OCI-LY7 (cell line): Measurements from ENCODE around the gene FAU. TPM values are rescaled to one million over a fixed set of nuclear protein-coding genes. Genes with fewer than 3 reads are reported as not detected.

Experiments used
- BruUV-seq: library from RNA; stranded (reverse); fragments of 400-500 nt; replicated peaks from 2 replicates; lab custom pipeline; 2021; lab: Mats Ljungman, UMichigan
- CTCF ChIA-PET: fragments of 300-600 bp; sonication (Branson Sonifier 250); formaldehyde crosslinking; loops from one replicate; lab custom pipeline; 2022; ENCODE audit warnings: antibody characterized with exemption; ENCODE audit not compliant: unreplicated experiment; lab: Charles Lee
- POLR2A ChIA-PET: fragments of 300-600 bp; sonication (Branson Sonifier 250); formaldehyde crosslinking; loops from one replicate; lab custom pipeline; 2022; ENCODE audit warnings: antibody characterized with exemption; lab: Charles Lee
- DNase-seq: peaks from one replicate; pipeline ENCODE4 v3.0.0-alpha.2; 2015; ENCODE audit warnings: low spot score
- H2AFZ ChIP-seq: fragments of 200-600 bp; sonication (generic), shearing (Covaris generic); 2 replicates; pipeline ENCODE4 v1.6.1; 2014; ENCODE audit warnings: mild to moderate bottlenecking, antibody characterized with exemption, low read length, moderate library complexity
- H3K27ac ChIP-seq: fragments of 200-600 bp; sonication (generic); 2 replicates; pipeline ENCODE4 v1.5.1; 2014; ENCODE audit warnings: mixed run types, low read depth, mild to moderate bottlenecking, moderate library complexity, low read length, inconsistent platforms; ENCODE audit not compliant: poor library complexity, severe bottlenecking
- H3K36me3 ChIP-seq: fragments of 200-600 bp; sonication (generic); 2 replicates; pipeline ENCODE4 v1.6.1; 2014; ENCODE audit warnings: mild to moderate bottlenecking, antibody characterized with exemption, low read length, moderate library complexity, mixed read lengths; ENCODE audit not compliant: insufficient read depth
- H3K4me1 ChIP-seq: fragments of 200-600 bp; sonication (generic); 2 replicates; pipeline ENCODE4 v1.5.1; 2014; ENCODE audit warnings: mild to moderate bottlenecking, low read length; ENCODE audit not compliant: insufficient read depth, poor library complexity, severe bottlenecking
- H3K4me2 ChIP-seq: fragments of 200-600 bp; sonication (generic); 2 replicates; pipeline ENCODE4 v1.6.1; 2014; ENCODE audit warnings: mild to moderate bottlenecking, low read length
- H3K4me3 ChIP-seq: fragments of 200-600 bp; sonication (generic); 2 replicates; pipeline ENCODE4 v1.5.1; 2014; ENCODE audit warnings: mild to moderate bottlenecking, low read depth, low read length; ENCODE audit not compliant: poor library complexity, severe bottlenecking
- H3K79me2 ChIP-seq: fragments of 200-600 bp; sonication (generic); 2 replicates; pipeline ENCODE4 v1.6.1; 2016; ENCODE audit warnings: low read depth, mild to moderate bottlenecking, low read length, moderate library complexity, mixed read lengths; ENCODE audit not compliant: insufficient read depth
- H3K9me2 ChIP-seq: fragments of 200-600 bp; sonication (generic); 2 replicates; pipeline ENCODE4 v1.6.1; 2016; ENCODE audit warnings: mild to moderate bottlenecking, low read length, mixed read lengths; ENCODE audit not compliant: insufficient read depth
- H3K9me3 ChIP-seq: fragments of 200-600 bp; sonication (generic); 2 replicates; pipeline ENCODE4 v1.6.1; 2014; ENCODE audit warnings: mild to moderate bottlenecking, mixed run types, low read length, mixed read lengths
- H4K20me1 ChIP-seq: fragments of 200-600 bp; sonication (generic); 2 replicates; pipeline ENCODE4 v1.6.1; 2014; ENCODE audit warnings: mild to moderate bottlenecking, antibody characterized with exemption, low read length, moderate library complexity, mixed read lengths; ENCODE audit not compliant: insufficient read depth
- CTCF ChIP-seq: fragments of 200-600 bp; sonication (generic); conservative IDR thresholded peaks from 2 replicates; pipeline ENCODE4 v1.5.1; 2014; ENCODE audit warnings: mild to moderate bottlenecking, antibody characterized with exemption, low read length, moderate library complexity, mixed read lengths
- EZH2phosphoT487 ChIP-seq: fragments of 200-600 bp; sonication (generic); IDR thresholded peaks from 2 replicates; pipeline ENCODE4 v1.6.1; 2018; ENCODE audit warnings: low read depth, borderline replicate concordance, mild to moderate bottlenecking, mixed run types, antibody characterized with exemption, low read length, moderate library complexity, mixed read lengths
- intact Hi-C: fragments of 100-400 bp; cut with micrococcal nuclease; formaldehyde crosslinking; loops from one replicate; pipeline ENCODE4 v1.10.0; 2022; ENCODE audit not compliant: unreplicated experiment
- total RNA-seq, 2 experiments: library from RNA; depleted of rRNA in 1 of 2; stranded (reverse); fragments of >200 nt in 1 of 2; shearing (Covaris generic) in 1 of 2; gene quantifications; 2 replicates each; pipeline ENCODE4 v1.2.3, GENCODE V29; 2014 to 2022

Gene FAU
- total RNA-seq, 2 experiments from 2014 or later, result 1,406 to 1,573 TPM

- Histone ChIP-seq H3K79me2 (peaks cover 27% of the 10 kb centered on the region), H3K9me2 (no peaks in the 10 kb centered on the region), H3K4me2 (peak within 1 kb of the TSS; percentile 91), H2AFZ (peak within 1 kb of the TSS; percentile 94), H4K20me1 (peaks cover 6% of the 10 kb centered on the region; the same call in 1 of the 2 replicates), H3K9me3 (no peaks in the 10 kb centered on the region), H3K36me3 (peaks cover 35% of the 10 kb centered on the region), H3K4me3 (peak within 1 kb of the TSS; percentile 78), H3K4me1 (peaks cover 16% of the 10 kb centered on the region), H3K27ac (peak within 1 kb of the TSS; percentile 68)
- POLR2A ChIA-PET, result interaction anchor here (0.8 to 1.5 kb wide), 4 partner anchors 11 to 50 kb away, joined by 4 read pairs; no protein-coding TSS in a partner anchor
- BruUV-seq, result no TSS peak
- intact Hi-C loops, result loop anchor here (1.0 kb wide), 1 partner anchor 56 kb away; no protein-coding TSS in a partner anchor
- DNase-seq, result peak; percentile 94
- no peak for TF ChIP-seq EZH2phosphoT487
- TF ChIP-seq CTCF, result no peak
- CTCF ChIA-PET, result no interaction called here
Observed at GRCh38 chr11:65095974-65096806, 25.7 kb downstream of the FAU start, which contains the start of gene VPS51. Gene VPS51, plus strand, starts transcription at chr11:65096214. Its CDS starts 37 bp downstream, at chr11:65096251.

DNA sequence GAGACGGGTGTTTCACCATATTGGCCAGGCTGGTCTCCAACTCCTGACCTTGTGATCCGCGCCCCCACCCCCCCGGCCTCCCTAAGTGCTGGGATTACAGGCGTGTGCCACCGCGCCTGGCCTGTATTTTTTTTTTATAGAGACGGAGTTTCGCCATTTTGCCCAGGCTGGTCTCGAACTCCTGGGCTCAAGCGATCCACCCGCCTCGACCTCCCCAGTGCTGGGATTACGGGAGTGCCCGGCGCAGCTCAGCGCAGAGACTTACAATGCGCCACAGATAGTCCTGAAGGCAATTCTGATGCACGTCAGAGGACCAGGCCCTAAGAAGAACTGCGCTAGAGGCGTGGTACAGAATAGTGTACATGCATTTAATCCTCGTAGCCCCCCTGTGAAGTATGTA lies 26.5 kb downstream of the FAU start:
- POLR2A ChIA-PET, result no interaction called here
- H3K36me3 ChIP-seq, result peaks cover 32% of the 10 kb centered on the region
- no peak overlapping the region for H3K27ac ChIP-seq
- CTCF ChIA-PET, result no interaction called here
- H3K9me2 ChIP-seq, result no peaks in the 10 kb centered on the region
- DNase-seq, result no peak
- no peak for TF ChIP-seq CTCF
- TF ChIP-seq EZH2phosphoT487, result no peak
- intact Hi-C loops, result no loop called here
- H3K4me3 ChIP-seq, result peak overlapping the region; percentile 78
- H4K20me1 ChIP-seq, result peaks cover 6% of the 10 kb centered on the region; the same call in 1 of the 2 replicates
- H2AFZ ChIP-seq, result peak overlapping the region; percentile 94
- no peaks in the 10 kb centered on the region for H3K9me3 ChIP-seq
- peak overlapping the region; percentile 56 for H3K4me2 ChIP-seq
- no TSS peak for BruUV-seq
- peaks cover 21% of the 10 kb centered on the region for H3K79me2 ChIP-seq
- peaks cover 19% of the 10 kb centered on the region for H3K4me1 ChIP-seq

DNA sequence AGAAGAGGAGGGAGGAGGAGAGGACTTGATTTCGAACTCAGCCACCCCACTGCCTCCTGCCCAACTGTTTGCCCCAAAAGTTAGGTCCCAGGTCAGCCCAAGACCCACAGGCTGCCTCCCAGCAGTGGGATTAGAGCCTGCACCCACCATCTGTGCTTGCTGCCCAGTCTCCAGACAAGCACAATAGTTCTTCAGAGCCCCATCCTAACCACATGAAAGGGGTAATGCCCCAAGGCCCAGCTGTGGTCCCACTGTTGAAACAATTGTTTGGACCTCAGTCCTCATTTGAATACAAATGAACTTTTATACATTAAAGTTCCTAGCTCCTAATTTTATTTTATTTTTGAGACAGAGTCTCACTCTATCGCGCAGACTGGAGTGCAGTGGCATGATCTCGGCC lies 31.3 kb downstream of the FAU start:
- CTCF ChIA-PET, result no interaction called here
- Histone ChIP-seq H3K36me3 (peaks cover 21% of the 10 kb centered on the region), H3K79me2 (no peaks in the 10 kb centered on the region), H4K20me1 (no peaks in the 10 kb centered on the region), H3K4me3 (no peak overlapping the region), H3K27ac (no peak overlapping the region), H3K9me2 (no peaks in the 10 kb centered on the region), H3K4me2 (no peak overlapping the region), H3K4me1 (peaks cover 12% of the 10 kb centered on the region), H2AFZ (no peak overlapping the region), H3K9me3 (no peaks in the 10 kb centered on the region)
- POLR2A ChIA-PET, result interaction anchor here (1.4 kb wide), 1 partner anchor 14 kb away, joined by 5 read pairs; no protein-coding TSS in a partner anchor
- no peak for TF ChIP-seq EZH2phosphoT487
- no TSS peak for BruUV-seq
- intact Hi-C loops, result no loop called here
- DNase-seq, result no peak
